NCI-H460 (cell line): ENCODE measurements around the gene IL17D. TPM values are rescaled to one million over a fixed set of nuclear protein-coding genes. Genes with fewer than 3 reads are reported as not detected.
"Not testable (repeated sequence)": the region's sequence is repeated elsewhere in the genome, so short reads cannot be mapped to it uniquely, and the experiment has no call there.

ENCODE experiments used
- DNase-seq: peaks from one replicate; pipeline ENCODE4 v3.0.0-alpha.2; 2016; ENCODE audit warnings: low read depth; ENCODE audit errors: extremely low read depth
- polyA plus RNA-seq: library from polyadenylated mRNA; depleted of rRNA; stranded (reverse); fragments of >200 nt; gene quantifications from 2 replicates; pipeline ENCODE4 v1.2.3, GENCODE V29; 2014; cell fraction: nucleus; rRNA removed
- total RNA-seq: library from RNA; depleted of rRNA; stranded (reverse); fragments of >200 nt; shearing (Covaris generic); gene quantifications from 2 replicates; pipeline ENCODE4 v1.2.3, GENCODE V29; 2014; rRNA removed

IL17D gene
- total RNA-seq: 0.63 and 0.92 TPM in 2 replicates
- 2.6 TPM in 1 of 2 replicates, not detected in the other for polyA plus RNA-seq

GRCh38 chr13:20702915-20703779 lies at the start of gene IL17D:
IL17D (plus strand) TSS chr13:20703699; CDS start chr13:20704002, 303 bp downstream.
- DNase-seq: no peak

- no peak for DNase-seq
These were observed 49.3 kb upstream of the IL17D start for GRCh38 chr13:20654156-20654555.

- DNase-seq: no peak
These were observed 45.0 kb upstream of the IL17D start for GRCh38 chr13:20658451-20659040.

DNA sequence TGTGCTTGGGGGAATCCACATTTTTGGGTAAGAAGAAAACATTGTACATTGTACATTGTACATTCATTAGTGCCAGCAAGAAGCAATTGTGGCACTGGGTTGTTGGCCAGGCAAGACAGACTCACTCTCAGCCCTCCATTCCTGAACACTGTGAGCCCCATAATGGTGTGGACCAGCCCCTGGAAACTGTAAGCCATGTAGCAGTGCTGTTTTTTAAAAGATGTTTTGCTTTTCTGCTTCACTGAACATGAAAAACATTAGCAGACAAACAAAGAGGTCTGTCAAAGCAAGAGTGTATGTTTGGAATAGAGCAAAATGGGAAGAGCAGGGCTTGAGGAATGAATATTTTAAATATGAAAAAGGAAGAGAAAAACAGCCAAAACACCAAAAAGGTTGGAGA lies 39.1 kb upstream of the IL17D start:
- no peak for DNase-seq

GRCh38 chr13:20666948-20667347 lies 36.6 kb upstream of the IL17D start:
- no peak for DNase-seq

DNA sequence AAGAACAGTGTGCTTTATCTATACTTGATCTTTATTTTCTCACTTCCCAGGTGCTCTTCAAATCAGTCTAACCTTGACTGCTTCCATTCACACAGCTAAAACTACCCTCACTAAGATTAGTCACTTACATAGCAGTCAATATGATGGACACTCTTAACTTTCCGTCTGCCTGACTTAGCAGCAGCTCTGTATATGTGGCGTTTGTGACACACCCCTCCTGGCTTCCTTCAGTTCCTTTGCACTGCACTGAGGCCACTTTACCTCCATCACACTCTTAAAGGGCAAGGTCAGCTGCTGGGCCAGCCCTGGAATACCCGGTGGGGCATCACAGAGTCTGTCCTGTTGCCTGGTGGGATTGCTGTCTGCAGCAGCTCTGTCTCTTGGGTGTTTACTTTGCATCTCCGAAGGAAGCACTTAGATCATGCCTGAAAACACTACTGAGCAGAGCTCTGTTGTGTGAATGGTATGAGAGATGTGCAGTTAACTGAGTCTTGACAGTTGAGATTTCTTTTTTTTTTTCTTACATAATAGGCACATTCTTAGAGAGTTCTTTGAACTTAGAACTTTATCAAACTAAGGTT lies 35.6 kb upstream of the IL17D start:
- no peak for DNase-seq

GRCh38 chr13:20669162-20669561 lies 34.3 kb upstream of the IL17D start:
- DNase-seq: no peak

DNA sequence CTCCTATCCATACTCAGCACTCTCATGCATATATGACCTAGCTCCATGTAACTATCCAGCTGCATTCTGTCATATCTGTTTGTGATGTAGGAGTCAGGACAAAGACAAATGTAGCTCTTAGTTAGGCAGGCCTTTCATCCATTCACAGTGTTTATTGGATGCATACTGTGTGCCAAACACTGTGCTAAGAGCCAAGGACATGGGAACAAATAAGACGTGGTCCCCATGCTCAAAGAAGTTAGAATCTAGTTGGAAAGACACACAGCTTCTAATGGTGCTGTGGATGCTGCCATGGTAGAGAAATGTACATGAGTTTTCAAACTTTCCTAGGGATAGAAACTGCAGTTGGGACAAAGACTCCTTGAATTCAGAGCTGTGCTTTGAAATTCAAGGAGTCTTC lies 31.7 kb upstream of the IL17D start:
- no peak for DNase-seq

DNA sequence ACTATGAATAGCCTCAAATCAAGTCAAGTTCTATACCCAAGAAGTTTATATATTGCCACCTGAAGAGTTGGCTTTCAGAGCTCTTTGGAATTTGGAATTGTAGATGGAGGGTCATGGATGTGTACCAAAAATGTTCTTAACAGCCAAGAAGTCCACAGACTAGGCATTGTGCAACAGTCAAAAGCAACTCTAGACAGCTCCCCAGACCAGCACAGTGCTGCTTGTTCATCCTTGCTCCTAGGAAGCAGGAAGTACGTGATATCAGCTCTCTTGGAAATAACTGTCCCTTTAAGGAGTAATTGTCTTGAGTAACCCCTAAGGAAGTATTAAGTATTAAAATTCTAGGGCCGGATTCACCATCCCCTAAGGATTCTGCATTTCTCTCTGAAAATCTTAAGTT lies 30.7 kb upstream of the IL17D start:
- no peak for DNase-seq

DNA sequence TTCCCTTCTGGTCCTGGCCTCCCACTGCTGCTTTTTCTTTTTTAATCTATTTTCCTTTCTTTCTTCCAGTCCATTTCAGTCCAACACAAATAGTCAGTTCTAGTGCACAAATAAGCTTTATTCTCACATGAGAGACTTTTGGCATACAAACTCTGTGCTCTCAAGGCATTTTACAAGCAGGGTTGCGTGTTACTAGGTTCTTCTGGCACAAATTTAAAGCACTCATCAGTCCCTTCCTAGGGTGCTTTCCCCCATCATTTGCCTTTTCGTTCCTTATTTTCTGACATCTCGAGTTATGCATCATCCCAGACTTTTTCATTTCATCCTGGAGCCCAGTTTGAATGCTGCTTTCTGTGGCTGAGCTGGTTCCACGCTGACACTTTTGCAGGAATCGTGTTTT lies 29.8 kb upstream of the IL17D start:
- no peak for DNase-seq

DNA sequence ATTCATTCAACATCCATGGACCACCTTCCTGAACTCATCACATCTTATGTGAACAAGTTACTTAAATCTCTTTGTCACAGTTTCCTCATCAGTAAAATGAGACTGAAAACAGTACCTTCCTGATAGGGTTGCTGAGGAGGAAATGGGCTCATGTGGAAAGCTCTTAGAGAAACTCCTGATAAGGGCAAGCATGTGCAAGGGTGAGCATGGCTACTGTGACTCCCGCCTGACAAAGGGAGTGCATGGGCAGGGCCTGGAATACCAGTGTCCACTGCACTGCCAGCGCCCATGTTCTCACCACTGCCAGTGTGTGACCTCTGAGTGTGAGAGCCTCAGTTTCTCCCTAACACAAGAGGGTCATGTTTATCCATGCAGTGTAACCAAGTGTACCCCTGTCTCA lies 27.3 kb upstream of the IL17D start:
- no peak for DNase-seq

DNA sequence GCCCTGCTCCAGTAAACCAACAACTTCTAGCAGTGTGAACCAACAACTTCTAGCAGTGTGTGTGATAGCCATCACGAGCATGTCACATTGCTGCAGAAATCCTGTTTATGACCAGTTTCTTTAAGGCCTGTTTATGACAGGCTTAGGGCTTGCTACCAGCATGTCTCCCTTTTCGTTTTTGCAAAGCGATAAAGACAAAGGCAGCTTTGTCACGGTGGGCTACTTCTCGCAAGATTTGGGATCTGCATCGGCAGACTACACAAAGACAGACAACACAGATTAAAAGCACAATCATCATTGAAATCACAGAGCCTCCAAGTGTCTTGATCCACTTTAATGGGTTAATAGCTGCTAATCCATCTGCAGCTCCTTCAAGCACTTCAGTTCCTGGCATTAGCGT lies 24.9 kb upstream of the IL17D start:
- DNase-seq: not testable (repeated sequence)

- no peak for DNase-seq
These were observed 23.6 kb upstream of the IL17D start for GRCh38 chr13:20679879-20680278.

GRCh38 chr13:20680416-20681080 lies 23.0 kb upstream of the IL17D start:
- no peak for DNase-seq

DNA sequence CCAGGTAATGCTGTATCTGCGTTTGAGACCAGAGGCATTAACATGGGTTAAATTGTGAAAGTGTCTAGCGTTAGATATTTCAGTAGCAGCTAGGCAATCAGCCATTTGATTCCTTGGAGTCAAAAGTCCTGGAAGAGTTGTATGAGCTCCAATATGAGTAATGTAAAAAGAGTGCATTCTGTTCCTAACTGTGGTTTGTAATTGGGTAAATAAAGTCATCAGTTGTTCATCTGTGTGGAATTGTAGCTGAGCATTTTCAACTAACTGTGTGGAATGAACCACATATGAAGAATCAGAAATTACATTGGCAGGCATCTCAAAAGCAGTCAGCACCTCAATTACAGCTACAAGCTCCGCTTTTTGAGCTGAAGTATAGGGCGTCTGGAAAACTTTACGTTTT lies 22.0 kb upstream of the IL17D start:
- DNase-seq: not testable (repeated sequence)

DNA sequence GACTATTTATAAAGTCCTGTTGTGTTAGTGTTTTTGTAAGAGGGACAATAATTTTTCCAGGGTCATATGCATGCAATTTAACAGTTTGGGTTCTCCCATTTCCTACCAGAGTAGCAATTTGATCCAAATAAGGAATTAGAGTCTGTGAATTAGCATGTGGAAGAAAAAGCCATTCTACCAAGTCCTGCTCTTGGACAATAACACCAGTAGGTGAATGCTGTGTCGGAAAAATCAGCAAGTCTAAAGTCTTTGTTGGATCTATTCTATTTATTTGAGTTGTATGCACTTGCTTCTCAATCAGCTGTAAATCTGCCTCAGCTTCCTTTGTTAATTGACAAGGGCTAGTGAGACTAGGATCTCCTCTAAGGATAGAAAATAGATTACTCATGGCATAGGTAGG lies 21.4 kb upstream of the IL17D start:
- no peak for DNase-seq

DNA sequence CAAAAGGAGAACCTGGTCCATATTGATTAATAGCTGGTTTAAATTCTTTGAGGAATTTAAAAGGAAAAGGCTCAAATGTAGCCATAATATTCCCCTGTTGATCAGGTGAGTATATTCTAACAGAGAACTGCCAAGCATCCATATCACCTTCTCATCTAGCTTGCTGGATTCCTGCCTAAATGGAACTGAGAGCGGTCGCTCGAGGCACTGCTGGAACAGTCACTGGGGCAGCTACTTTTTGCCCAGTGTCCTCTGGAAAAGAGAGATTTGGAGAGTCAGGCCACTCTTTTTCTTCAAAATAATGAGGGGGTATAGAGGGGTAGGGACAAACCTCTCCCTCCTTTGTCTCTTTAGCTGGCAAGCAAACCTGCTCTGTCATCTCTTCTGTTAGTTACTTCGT lies 19.5 kb upstream of the IL17D start:
- DNase-seq: no peak

DNA sequence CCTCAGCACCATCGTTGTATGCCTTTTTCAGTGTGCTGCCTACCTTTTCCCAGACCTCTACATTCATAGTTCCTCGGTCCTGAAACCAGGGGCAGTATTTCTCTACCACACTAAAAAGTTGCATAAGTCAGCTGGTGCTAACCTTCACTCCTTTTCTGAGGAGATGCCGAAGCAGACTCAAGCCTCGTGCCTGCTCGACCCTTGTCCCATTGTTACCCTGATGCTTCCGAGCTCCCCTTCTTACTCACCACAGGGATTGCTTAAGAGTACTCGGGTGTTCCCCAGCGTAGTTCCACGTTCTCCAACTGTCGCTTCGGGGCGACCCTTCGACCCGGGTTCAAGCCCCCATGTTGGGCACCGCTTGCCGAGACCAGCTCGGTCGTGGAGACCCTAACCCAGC lies 19.0 kb upstream of the IL17D start:
- DNase-seq: no peak

DNA sequence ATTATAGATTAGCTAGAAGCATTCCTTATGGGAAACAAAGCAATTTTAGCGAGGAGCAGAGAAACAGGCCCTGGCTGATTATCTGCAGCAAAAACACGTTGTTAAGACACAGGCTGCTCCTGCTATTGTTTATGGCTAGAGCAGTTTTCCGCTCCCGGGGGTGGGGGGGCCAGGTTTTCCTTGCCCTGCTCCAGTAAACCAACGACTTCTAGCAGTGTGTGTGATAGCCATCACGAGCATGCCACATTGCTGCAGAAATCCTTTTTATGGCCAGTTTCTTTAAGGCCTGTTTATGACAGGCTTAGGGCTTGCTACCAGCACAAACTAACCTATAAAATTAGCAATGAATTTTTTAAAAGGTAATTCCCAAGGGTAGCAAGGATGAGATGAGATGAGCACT lies 18.4 kb upstream of the IL17D start:
- no peak for DNase-seq

- DNase-seq: no peak
These were observed 17.3 kb upstream of the IL17D start for GRCh38 chr13:20686167-20686566.

GRCh38 chr13:20686863-20687579 lies 16.5 kb upstream of the IL17D start:
- DNase-seq: no peak
